ENCODE data around the gene ADAMTS10. TPM values are rescaled to one million over a fixed set of nuclear protein-coding genes. Genes with fewer than 3 reads are reported as not detected.
"Not testable (repeated sequence)": the region's sequence is repeated elsewhere in the genome, so short reads cannot be mapped to it uniquely, and the experiment has no call there.

ADAMTS10 gene
- total RNA-seq, 1 donor from 2014 or later, result 5.8 TPM

DNA sequence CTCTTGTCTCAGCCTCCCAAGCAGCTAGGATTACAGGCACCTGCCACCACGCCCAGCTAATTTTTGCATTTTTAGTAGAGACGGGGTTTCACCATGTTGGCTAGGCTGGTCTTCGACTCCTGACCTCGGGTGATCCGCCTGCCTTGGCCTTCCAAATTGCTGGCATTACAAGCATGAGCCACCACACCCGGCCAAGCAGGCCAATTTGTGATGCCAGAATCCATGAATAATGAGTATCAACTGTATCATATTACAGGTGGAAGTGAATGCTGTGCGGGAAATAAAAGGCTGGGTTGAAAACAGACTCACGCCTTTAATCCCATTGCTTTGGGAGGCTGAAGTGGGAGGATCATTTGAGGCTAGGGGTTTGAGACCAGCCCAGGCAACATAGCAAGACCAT is 16.3 kb upstream of the ADAMTS10 start:
- Histone ChIP-seq H3K27me3 (no peaks in the 10 kb centered on the region), H3K9me3 (ENCODE audit: low read depth) (no peaks in the 10 kb centered on the region), H3K36me3 (no peaks in the 10 kb centered on the region), H3F3A (ENCODE audit: low read depth) (peaks cover 20% of the 10 kb centered on the region), H4K20me1 (ENCODE audit: low read depth) (no peaks in the 10 kb centered on the region), H3K9ac (no peak overlapping the region), H3K4me1 (peaks cover 19% of the 10 kb centered on the region), H3K27ac (no peak overlapping the region), H3K4me2 (no peak overlapping the region), H2AFZ (replicated peaks) (no peak overlapping the region), H3K79me2 (ENCODE audit: low read depth) (no peaks in the 10 kb centered on the region), H3K4me3 (no peak overlapping the region)
- TF ChIP-seq, protein P1, sequence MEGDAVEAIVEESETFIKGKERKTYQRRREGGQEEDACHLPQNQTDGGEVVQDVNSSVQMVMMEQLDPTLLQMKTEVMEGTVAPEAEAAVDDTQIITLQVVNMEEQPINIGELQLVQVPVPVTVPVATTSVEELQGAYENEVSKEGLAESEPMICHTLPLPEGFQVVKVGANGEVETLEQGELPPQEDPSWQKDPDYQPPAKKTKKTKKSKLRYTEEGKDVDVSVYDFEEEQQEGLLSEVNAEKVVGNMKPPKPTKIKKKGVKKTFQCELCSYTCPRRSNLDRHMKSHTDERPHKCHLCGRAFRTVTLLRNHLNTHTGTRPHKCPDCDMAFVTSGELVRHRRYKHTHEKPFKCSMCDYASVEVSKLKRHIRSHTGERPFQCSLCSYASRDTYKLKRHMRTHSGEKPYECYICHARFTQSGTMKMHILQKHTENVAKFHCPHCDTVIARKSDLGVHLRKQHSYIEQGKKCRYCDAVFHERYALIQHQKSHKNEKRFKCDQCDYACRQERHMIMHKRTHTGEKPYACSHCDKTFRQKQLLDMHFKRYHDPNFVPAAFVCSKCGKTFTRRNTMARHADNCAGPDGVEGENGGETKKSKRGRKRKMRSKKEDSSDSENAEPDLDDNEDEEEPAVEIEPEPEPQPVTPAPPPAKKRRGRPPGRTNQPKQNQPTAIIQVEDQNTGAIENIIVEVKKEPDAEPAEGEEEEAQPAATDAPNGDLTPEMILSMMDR (IDR thresholded peaks at IDR 0.05), result no peak
- TF ChIP-seq EZH2phosphoT487 (IDR thresholded peaks at IDR 0.05), result no peak
- Mint-ChIP-seq H3K4me3 (no peak overlapping the region), H3K27me3 (ENCODE audit: insufficient read depth, low read depth) (peaks cover 11% of the 10 kb centered on the region), H3K9me3 (peaks cover 6% of the 10 kb centered on the region), H3K27ac (no peak overlapping the region), H3K4me1 (peaks cover 14% of the 10 kb centered on the region), H3K36me3 (no peaks in the 10 kb centered on the region)
- DNase-seq (ENCODE audit: low spot score), result no peak

DNA sequence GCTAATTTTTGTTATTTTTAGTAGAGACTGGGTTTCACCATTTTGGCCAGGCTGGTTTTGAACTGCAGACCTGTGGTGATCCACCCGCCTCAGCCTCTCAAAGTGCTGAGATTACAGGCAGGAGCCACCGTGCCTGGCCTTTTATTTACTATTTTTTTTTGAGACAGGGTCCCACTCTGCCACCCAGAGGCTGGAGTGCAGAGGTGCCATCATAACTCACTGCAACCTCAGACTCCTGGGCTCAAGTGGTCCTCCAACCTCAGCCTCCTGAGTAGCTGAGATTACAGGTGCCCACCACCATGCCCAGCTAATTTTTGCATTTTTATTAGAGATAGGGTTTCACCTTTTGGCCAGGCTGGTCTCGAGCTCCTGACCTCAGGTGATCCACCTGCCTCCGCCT is 12.4 kb upstream of the ADAMTS10 start:
- TF ChIP-seq, protein P1 (IDR thresholded peaks at IDR 0.05), result peak; percentile 48
- H3K36me3 ChIP-seq; H3K27me3 Mint-ChIP-seq (ENCODE audit: insufficient read depth, low read depth); H3K4me3 Mint-ChIP-seq; H3K79me2 ChIP-seq (ENCODE audit: low read depth); H2AFZ ChIP-seq (replicated peaks); H4K20me1 ChIP-seq (ENCODE audit: low read depth); H3K4me1 Mint-ChIP-seq; H3K9ac ChIP-seq; H3K27ac ChIP-seq; H3K4me3 ChIP-seq; H3K9me3 Mint-ChIP-seq; H3K36me3 Mint-ChIP-seq; H3F3A ChIP-seq (ENCODE audit: low read depth); H3K27ac Mint-ChIP-seq; H3K4me2 ChIP-seq; H3K27me3 ChIP-seq; H3K9me3 ChIP-seq (ENCODE audit: low read depth); H3K4me1 ChIP-seq: not testable (repeated sequence)
- DNase-seq (ENCODE audit: low spot score), result peak; percentile 33

DNA sequence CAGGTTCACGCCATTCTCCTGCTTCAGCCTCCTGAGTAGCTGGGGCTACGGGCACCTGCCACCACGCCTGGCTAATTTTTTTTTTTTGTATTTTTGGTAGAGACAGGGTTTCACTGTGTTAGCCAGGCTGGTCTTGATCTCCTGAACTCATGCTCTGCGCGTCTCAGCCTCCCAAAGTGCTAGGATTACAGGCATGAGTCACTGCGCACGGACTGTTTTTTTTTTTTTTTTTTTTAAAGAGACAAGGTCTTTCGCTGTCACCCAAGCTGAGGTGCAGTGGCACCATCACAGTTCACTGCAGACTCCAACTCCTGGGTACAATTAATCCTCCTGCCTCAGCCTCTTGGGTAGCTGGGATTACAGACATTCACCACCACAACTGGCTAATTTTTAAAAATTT is 8.2 kb upstream of the ADAMTS10 start:
- Mint-ChIP-seq H3K4me1 (peaks cover 3% of the 10 kb centered on the region), H3K9me3 (no peaks in the 10 kb centered on the region), H3K36me3 (no peaks in the 10 kb centered on the region), H3K27ac (no peak overlapping the region), H3K27me3 (ENCODE audit: insufficient read depth, low read depth) (peaks cover 12% of the 10 kb centered on the region), H3K4me3 (no peak overlapping the region)
- H3F3A ChIP-seq (ENCODE audit: low read depth), result no peaks in the 10 kb centered on the region
- H3K4me3 ChIP-seq, result no peak overlapping the region
- no peak overlapping the region for H2AFZ ChIP-seq (replicated peaks)
- H3K27ac ChIP-seq, result no peak overlapping the region
- no peaks in the 10 kb centered on the region for H4K20me1 ChIP-seq (ENCODE audit: low read depth)
- no peaks in the 10 kb centered on the region for H3K9me3 ChIP-seq (ENCODE audit: low read depth)
- no peaks in the 10 kb centered on the region for H3K27me3 ChIP-seq
- H3K4me1 ChIP-seq, result no peaks in the 10 kb centered on the region
- no peaks in the 10 kb centered on the region for H3K36me3 ChIP-seq
- no peak for DNase-seq (ENCODE audit: low spot score)
- no peaks in the 10 kb centered on the region for H3K79me2 ChIP-seq (ENCODE audit: low read depth)
- no peak overlapping the region for H3K9ac ChIP-seq
- no peak overlapping the region for H3K4me2 ChIP-seq
- TF ChIP-seq, protein P1 (IDR thresholded peaks at IDR 0.05), result no peak
- TF ChIP-seq EZH2 (IDR thresholded peaks at IDR 0.05) (no peak), EZH2phosphoT487 (IDR thresholded peaks at IDR 0.05) (no peak)

DNA sequence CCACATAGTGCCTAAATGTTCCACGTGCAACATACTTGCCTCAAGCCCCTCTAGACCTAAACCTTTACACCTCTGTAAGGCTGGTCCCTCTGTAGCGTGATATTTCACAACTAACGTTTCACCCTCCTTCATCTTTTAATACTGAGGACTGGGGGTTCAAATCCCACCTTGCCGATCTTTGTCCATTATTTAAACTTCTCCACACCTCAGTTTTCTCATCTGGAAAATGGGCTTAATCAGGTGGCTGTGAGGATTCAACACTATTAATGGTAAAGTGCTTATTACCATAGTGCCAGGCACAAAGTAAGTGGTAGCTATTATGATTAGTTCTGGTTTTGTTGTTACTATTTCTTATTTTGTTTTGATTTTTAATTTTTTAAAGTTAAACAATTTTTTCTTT is 7.5 kb upstream of the ADAMTS10 start:
- TF ChIP-seq, protein P1 (IDR thresholded peaks at IDR 0.05), result no peak
- TF ChIP-seq EZH2 (IDR thresholded peaks at IDR 0.05) (no peak), EZH2phosphoT487 (IDR thresholded peaks at IDR 0.05) (no peak)
- Histone ChIP-seq H3K27me3 (no peaks in the 10 kb centered on the region), H3K79me2 (ENCODE audit: low read depth) (no peaks in the 10 kb centered on the region), H3F3A (ENCODE audit: low read depth) (no peaks in the 10 kb centered on the region), H4K20me1 (ENCODE audit: low read depth) (no peaks in the 10 kb centered on the region), H3K9me3 (ENCODE audit: low read depth) (no peaks in the 10 kb centered on the region), H3K36me3 (no peaks in the 10 kb centered on the region), H3K4me3 (no peak overlapping the region), H3K9ac (no peak overlapping the region), H3K27ac (no peak overlapping the region), H3K4me1 (no peaks in the 10 kb centered on the region), H3K4me2 (no peak overlapping the region), H2AFZ (replicated peaks) (no peak overlapping the region)
- Mint-ChIP-seq H3K36me3 (no peaks in the 10 kb centered on the region), H3K4me1 (peaks cover 3% of the 10 kb centered on the region), H3K9me3 (no peaks in the 10 kb centered on the region), H3K27ac (no peak overlapping the region), H3K4me3 (no peak overlapping the region), H3K27me3 (ENCODE audit: insufficient read depth, low read depth) (peaks cover 12% of the 10 kb centered on the region)
- no peak for DNase-seq (ENCODE audit: low spot score)

DNA sequence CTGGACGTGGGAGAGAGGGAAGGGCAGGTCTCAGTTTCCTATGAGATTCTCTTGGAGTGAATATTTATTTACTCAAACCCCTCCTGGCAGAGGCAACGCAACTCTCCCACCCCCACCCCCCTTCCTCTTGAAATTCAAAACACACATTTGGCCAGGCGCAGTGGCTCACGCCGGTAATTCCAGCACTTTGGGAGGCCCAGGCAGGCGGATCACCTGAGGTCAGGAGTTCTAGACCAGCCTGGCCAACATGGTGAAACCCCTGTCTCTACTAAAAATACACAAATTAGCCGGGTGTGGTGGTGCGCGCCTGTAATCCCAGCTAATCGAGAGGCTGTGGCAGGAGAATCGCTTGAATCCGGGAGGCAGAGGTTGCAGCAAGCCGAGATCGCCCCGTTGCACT is 6.8 kb upstream of the ADAMTS10 start:
- H2AFZ ChIP-seq (replicated peaks); H3K36me3 Mint-ChIP-seq; H3K4me1 ChIP-seq; H3K27ac ChIP-seq; H3K27me3 ChIP-seq; H3K4me2 ChIP-seq; DNase-seq (ENCODE audit: low spot score); H3K9ac ChIP-seq; H3K9me3 ChIP-seq (ENCODE audit: low read depth); H3K4me1 Mint-ChIP-seq; H3K4me3 ChIP-seq; H3F3A ChIP-seq (ENCODE audit: low read depth); H3K36me3 ChIP-seq; H4K20me1 ChIP-seq (ENCODE audit: low read depth); H3K9me3 Mint-ChIP-seq; H3K79me2 ChIP-seq (ENCODE audit: low read depth); H3K4me3 Mint-ChIP-seq: not testable (repeated sequence)
- Mint-ChIP-seq H3K27ac (peak overlapping the region; percentile 72), H3K27me3 (ENCODE audit: insufficient read depth, low read depth) (peaks cover 12% of the 10 kb centered on the region)
